ENCODE results near the gene METTL25B. TPM values are rescaled to one million over a fixed set of nuclear protein-coding genes. Genes with fewer than 3 reads are reported as not detected.

METTL25B gene
- total and polyA plus RNA-seq, 2 donors (not counting 3 experiments of a cell fraction or from before 2014, with no cell fraction given) = 12.8 to 15.0 TPM

GRCh38 chr1:156781585-156782186, 53.4 kb downstream of the METTL25B start:
- no peaks in the 10 kb centered on the region for H3K9me1 ChIP-seq (replicated peaks; ENCODE audit: control insufficient read depth, extremely low read depth, insufficient read depth, low read length)
- H3K9me3 ChIP-seq (replicated peaks; ENCODE audit: control insufficient read depth, insufficient read depth, low read length) = no peaks in the 10 kb centered on the region
- no peak overlapping the region for H3K4me2 ChIP-seq (ENCODE audit: insufficient read depth, low read length)
- BruUV-seq (replicated peaks) = no TSS peak
- POLR2A ChIA-PET = interaction anchor here (0.6 kb wide), 1 partner anchor 46 kb away, joined by 4 read pairs; no protein-coding TSS in a partner anchor
- no peak for DNase-seq (ENCODE audit: low read depth, low spot score)
- H4K20me1 ChIP-seq (replicated peaks; ENCODE audit: control insufficient read depth, extremely low read depth, insufficient read depth, low read length) = peaks cover 3% of the 10 kb centered on the region
- intact Hi-C loops (cut with micrococcal nuclease) = no loop called here
- no peaks in the 10 kb centered on the region for H3K27me3 ChIP-seq (ENCODE audit: control insufficient read depth in 2 of 2, insufficient read depth in 2 of 2, low read length in 2 of 2)
- peaks cover 11% of the 10 kb centered on the region for H3K4me1 ChIP-seq (ENCODE audit: control insufficient read depth, extremely low read depth, insufficient read depth, low read length)
- no peak overlapping the region for H3K9ac ChIP-seq (replicated peaks; ENCODE audit: extremely low read depth, insufficient read depth, low read length)
- dilution Hi-C loops (cut with MboI; ENCODE audit: extremely low pct_ligation_motif_present, low sequenced_read_pairs) = no loop called here
- peak; percentile 21 for TF ChIP-seq FOS (IDR thresholded peaks at IDR 0.05; ENCODE audit: borderline replicate concordance, insufficient read depth, low read length)
- TF ChIP-seq CTCF (IDR thresholded peaks at IDR 0.05; ENCODE audit: extremely low read depth in 1 of 2, insufficient read depth in 1 of 2, low read depth in 1 of 2, low read length in 2 of 2) = no peak
- FAIRE-seq = no peak
- CTCF ChIA-PET = interaction anchor here (0.9 to 1.9 kb wide), 11 partner anchors 10 to 146 kb away, joined by 3 to 16 read pairs (median 5); partner anchors contain the start of genes METTL25B, NTRK1 and PRCC
- H3K4me3 ChIP-seq (replicated peaks in 1 of 3; ENCODE audit: insufficient read depth in 1 of 3, low read depth in 1 of 3, low read length in 3 of 3) = no peak overlapping the region
- peaks cover 60% of the 10 kb centered on the region for H3K79me2 ChIP-seq (ENCODE audit: control insufficient read depth, insufficient read depth, low read length)
- H2AFZ ChIP-seq (ENCODE audit: low read depth, low read length) = no peak overlapping the region
- H3K27ac ChIP-seq (ENCODE audit: insufficient read depth, low read depth, low read length) = no peak overlapping the region
- peaks cover 2 to 10% of the 10 kb centered on the region in 2 experiments for H3K36me3 ChIP-seq (ENCODE audit: control insufficient read depth in 2 of 2, extremely low read depth in 1 of 2, insufficient read depth in 2 of 2, low read length in 2 of 2)

- BruUV-seq (replicated peaks) = no TSS peak
- Histone ChIP-seq H3K36me3 (ENCODE audit: control insufficient read depth in 2 of 2, extremely low read depth in 1 of 2, insufficient read depth in 2 of 2, low read length in 2 of 2) (peaks cover 4 to 16% of the 10 kb centered on the region in 2 experiments), H3K9ac (replicated peaks; ENCODE audit: extremely low read depth, insufficient read depth, low read length) (no peak overlapping the region), H3K4me2 (ENCODE audit: insufficient read depth, low read length) (no peak overlapping the region), H4K20me1 (replicated peaks; ENCODE audit: control insufficient read depth, extremely low read depth, insufficient read depth, low read length) (peaks cover 3% of the 10 kb centered on the region), H2AFZ (ENCODE audit: low read depth, low read length) (no peak overlapping the region), H3K27ac (ENCODE audit: insufficient read depth, low read depth, low read length) (no peak overlapping the region), H3K9me3 (replicated peaks; ENCODE audit: control insufficient read depth, insufficient read depth, low read length) (no peaks in the 10 kb centered on the region), H3K9me1 (replicated peaks; ENCODE audit: control insufficient read depth, extremely low read depth, insufficient read depth, low read length) (no peaks in the 10 kb centered on the region), H3K4me1 (ENCODE audit: control insufficient read depth, extremely low read depth, insufficient read depth, low read length) (peaks cover 8% of the 10 kb centered on the region), H3K4me3 (replicated peaks in 1 of 3; ENCODE audit: insufficient read depth in 1 of 3, low read depth in 1 of 3, low read length in 3 of 3) (no peak overlapping the region), H3K79me2 (ENCODE audit: control insufficient read depth, insufficient read depth, low read length) (peaks cover 30% of the 10 kb centered on the region), H3K27me3 (ENCODE audit: control insufficient read depth in 2 of 2, insufficient read depth in 2 of 2, low read length in 2 of 2) (no peaks in the 10 kb centered on the region)
- CTCF ChIA-PET = interaction anchor here (1.0 to 3.5 kb wide), 6 partner anchors 23 to 96 kb away, joined by 3 to 18 read pairs (median 4); partner anchors contain the start of genes ISG20L2, METTL25B and NTRK1
- POLR2A ChIA-PET = no interaction called here
- TF ChIP-seq POLR2A (IDR thresholded peaks at IDR 0.05; ENCODE audit: low read depth, low read length) (no peak), CTCF (IDR thresholded peaks at IDR 0.05; ENCODE audit: extremely low read depth in 1 of 2, insufficient read depth in 1 of 2, low read depth in 1 of 2, low read length in 2 of 2) (no peak), GATA2 (IDR thresholded peaks at IDR 0.05; ENCODE audit: insufficient read depth, insufficient read length, low read depth, low read length) (no peak), MYC (IDR thresholded peaks at IDR 0.05; ENCODE audit: low read depth, low read length) (no peak), EZH2 (IDR thresholded peaks at IDR 0.05; ENCODE audit: borderline replicate concordance, low read depth, low read length, severe bottlenecking) (no peak), JUN (IDR thresholded peaks at IDR 0.05; ENCODE audit: borderline replicate concordance, insufficient read depth, insufficient read length, low read depth) (no peak), FOS (IDR thresholded peaks at IDR 0.05; ENCODE audit: borderline replicate concordance, insufficient read depth, low read length) (no peak), POLR2AphosphoS5 (IDR thresholded peaks at IDR 0.05; ENCODE audit: insufficient read depth, low read depth, low read length) (no peak)
- TF ChIP-seq, protein P1, sequence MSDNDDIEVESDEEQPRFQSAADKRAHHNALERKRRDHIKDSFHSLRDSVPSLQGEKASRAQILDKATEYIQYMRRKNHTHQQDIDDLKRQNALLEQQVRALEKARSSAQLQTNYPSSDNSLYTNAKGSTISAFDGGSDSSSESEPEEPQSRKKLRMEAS (IDR thresholded peaks at IDR 0.05; ENCODE audit: insufficient read depth, insufficient read length) = no peak
- DNase-seq (ENCODE audit: low read depth, low spot score) = no peak
- dilution Hi-C loops (cut with MboI; ENCODE audit: extremely low pct_ligation_motif_present, low sequenced_read_pairs) (no loop called here), intact Hi-C loops (cut with micrococcal nuclease) (no loop called here)
- no peak for FAIRE-seq
These were observed 57.2 kb downstream of the METTL25B start for GRCh38 chr1:156785458-156785857.

Data from endothelial cell of umbilical vein (primary cell).